SK-N-SH (cell line): ENCODE measurements around the gene BCAS3. TPM values are rescaled to one million over a fixed set of nuclear protein-coding genes. Genes with fewer than 3 reads are reported as not detected.

Experiments
- CTCF ChIA-PET: fragments of 300-600, 350-600 bp; formaldehyde crosslinking; extraction: SDS; loops from one replicate; lab custom pipeline; 2021; lab: Yijun Ruan, JAX
- POLR2A ChIA-PET: fragments of 350-600 bp; sonication (Branson Sonifier 250); formaldehyde crosslinking; extraction: SDS; loops from one replicate; lab custom pipeline; 2020; ENCODE audit warnings: antibody characterized with exemption, inconsistent platforms; lab: Yijun Ruan, JAX
- DNase-seq: peaks from one replicate; pipeline ENCODE4 v3.0.0; 2012
- H2AFZ ChIP-seq: fragments of 200-600 bp; sonication (generic); 2 replicates; pipeline ENCODE4 v1.8.1; 2016; ENCODE audit warnings: antibody characterized with exemption, mild to moderate bottlenecking, low read depth
- H3F3A ChIP-seq: fragments of 200-600 bp; sonication (generic); replicated peaks from 2 replicates; pipeline ENCODE3; 2016; ENCODE audit warnings: antibody characterized with exemption, mild to moderate bottlenecking; ENCODE audit not compliant: insufficient read depth
- H3K27ac ChIP-seq, 2 experiments: fragments of 200-500 bp in 1 of 2; fragments of 200-600 bp in 1 of 2; sonication (Bioruptor generic) in 1 of 2; sonication (generic), shearing (Covaris generic) in 1 of 2; 2 replicates each; pipeline versions ENCODE4 v1.5.1 to v1.6.1; 2014 to 2016; ENCODE audit warnings: low read depth in 2 of 2, inconsistent platforms in 1 of 2, low read length in 1 of 2, mild to moderate bottlenecking in 1 of 2, mixed read lengths in 1 of 2
- H3K27me3 ChIP-seq: fragments of 200-600 bp; sonication (generic), shearing (Covaris generic); 2 replicates; pipeline ENCODE4 v1.6.1; 2016; ENCODE audit warnings: mixed run types; ENCODE audit not compliant: insufficient read depth
- H3K36me3 ChIP-seq, 2 experiments: fragments of 200-500 bp in 1 of 2; fragments of 200-600 bp in 1 of 2; sonication (Bioruptor generic) in 1 of 2; sonication (generic) in 1 of 2; replicated peaks in 1 of 2; 2 replicates each; pipeline versions ENCODE3 to v1.5.1; 2014 to 2016; ENCODE audit warnings: low read length in 1 of 2, mild to moderate bottlenecking in 1 of 2; ENCODE audit not compliant: insufficient read depth in 2 of 2, control insufficient read depth in 1 of 2
- H3K4me1 ChIP-seq, 2 experiments: fragments of 200-500 bp in 1 of 2; fragments of 200-600 bp in 1 of 2; sonication (Bioruptor generic) in 1 of 2; sonication (generic), shearing (Covaris generic) in 1 of 2; 2 replicates each; pipeline versions ENCODE4 v1.5.1 to v1.6.1; 2014 to 2016; ENCODE audit warnings: low read depth in 1 of 2, low read length in 1 of 2, mixed run types in 1 of 2; ENCODE audit not compliant: insufficient read depth in 2 of 2, control insufficient read depth in 1 of 2
- H3K4me2 ChIP-seq: fragments of 200-600 bp; sonication (generic), shearing (Covaris generic); 2 replicates; pipeline ENCODE4 v1.6.1; 2017; ENCODE audit warnings: mixed run types
- H3K4me3 ChIP-seq, 2 experiments: fragments of 200-500 bp in 1 of 2; fragments of 200-600 bp in 1 of 2; sonication (Bioruptor generic) in 1 of 2; sonication (generic), shearing (Covaris generic) in 1 of 2; 2 replicates each; pipeline versions ENCODE4 v1.5.1 to v1.8.1; 2014 to 2016; ENCODE audit warnings: low read depth in 2 of 2, inconsistent platforms in 1 of 2, low read length in 1 of 2, mild to moderate bottlenecking in 1 of 2, mixed read lengths in 1 of 2, moderate library complexity in 1 of 2
- H3K79me2 ChIP-seq: fragments of 200-600 bp; sonication (generic); 2 replicates; pipeline ENCODE4 v1.8.1; 2017; ENCODE audit warnings: mild to moderate bottlenecking; ENCODE audit not compliant: insufficient read depth
- H3K9ac ChIP-seq: fragments of 200-600 bp; sonication (generic); 2 replicates; pipeline ENCODE4 v1.6.1; 2017; ENCODE audit warnings: mixed run types
- H3K9me2 ChIP-seq: fragments of 200-600 bp; sonication (generic); 2 replicates; pipeline ENCODE4 v1.6.1; 2017; ENCODE audit warnings: mixed run types
- H3K9me3 ChIP-seq: fragments of 200-600 bp; sonication (generic); 2 replicates; pipeline ENCODE4 v1.6.1; 2017; ENCODE audit warnings: mixed run types, mild to moderate bottlenecking, moderate library complexity
- H4K20me1 ChIP-seq: fragments of 200-600 bp; sonication (generic); 2 replicates; pipeline ENCODE4 v1.6.1; 2017; ENCODE audit warnings: mild to moderate bottlenecking, mixed run types; ENCODE audit not compliant: insufficient read depth
- ELF1 ChIP-seq: IDR thresholded peaks from 2 replicates; pipeline ENCODE4 v1.4.0; 2012
- EP300 ChIP-seq, 2 experiments: IDR thresholded peaks; 2 replicates each; pipeline versions ENCODE4 v1.4.0 to v1.6.1; 2012; ENCODE audit warnings: borderline replicate concordance in 1 of 2, low read depth in 1 of 2, low read length in 1 of 2
- FOSL2 ChIP-seq: IDR thresholded peaks from 2 replicates; pipeline ENCODE4 v1.4.0; 2012; ENCODE audit warnings: low read depth, mild to moderate bottlenecking, moderate library complexity, borderline replicate concordance
- GABPA ChIP-seq: IDR thresholded peaks from 2 replicates; pipeline ENCODE4 v1.4.0; 2012; ENCODE audit warnings: low read depth, mild to moderate bottlenecking
- GATA2 ChIP-seq: sonication (generic); formaldehyde crosslinking; IDR thresholded peaks from 2 replicates; pipeline ENCODE4 v1.5.0; 2020; ENCODE audit warnings: mild to moderate bottlenecking, missing genetic modification reagents
- JUND ChIP-seq: IDR thresholded peaks from 2 replicates; pipeline ENCODE4 v1.4.0; 2012
- MEF2A ChIP-seq: IDR thresholded peaks from 2 replicates; pipeline ENCODE4 v1.4.0; 2012; ENCODE audit warnings: low read depth, borderline replicate concordance
- MXI1 ChIP-seq: IDR thresholded peaks from 2 replicates; pipeline ENCODE4 v1.6.1; 2012; ENCODE audit warnings: mild to moderate bottlenecking, low read depth, low read length, improper control_type of control experiment
- NFIC ChIP-seq: IDR thresholded peaks from 2 replicates; pipeline ENCODE4 v1.4.0; 2012; ENCODE audit warnings: borderline replicate concordance
- RFX5 ChIP-seq: IDR thresholded peaks from 2 replicates; pipeline ENCODE4 v1.6.1; 2012; ENCODE audit warnings: mild to moderate bottlenecking, improper control_type of control experiment, low read length
- RXRA ChIP-seq: IDR thresholded peaks from 2 replicates; pipeline ENCODE4 v1.4.0; 2012; ENCODE audit warnings: low read depth, mild to moderate bottlenecking, borderline replicate concordance
- SIN3A ChIP-seq: IDR thresholded peaks from 2 replicates; pipeline ENCODE4 v1.6.1; 2012; ENCODE audit warnings: low read depth, mild to moderate bottlenecking, low read length, moderate library complexity, borderline replicate concordance
- SMC3 ChIP-seq: IDR thresholded peaks from 2 replicates; pipeline ENCODE4 v1.6.1; 2012; ENCODE audit warnings: low read depth, low read length, improper control_type of control experiment
- TCF12 ChIP-seq: IDR thresholded peaks from 2 replicates; pipeline ENCODE4 v1.4.0; 2012
- YY1 ChIP-seq: IDR thresholded peaks from 2 replicates; pipeline ENCODE4 v1.4.0; 2012; ENCODE audit warnings: low read depth, mild to moderate bottlenecking
- WGBS: methylation state at CpG from one replicate; pipeline ENCODE4 v1.1.6; 2017; ENCODE audit warnings: low lambda C conversion rate; 5-methylcytosine and 5-hydroxymethylcytosine counted together
- polyA plus RNA-seq, 3 experiments: library from polyadenylated mRNA; depleted of rRNA; stranded (reverse); fragments of >200 nt; gene quantifications; 2 replicates each; pipeline ENCODE4 v1.2.3, GENCODE V29; 2012
- TF ChIP-seq, protein P1 (sequence below): fragments of 150-350 bp; IDR thresholded peaks from 2 replicates; pipeline ENCODE4 v1.6.1; 2017; ENCODE audit warnings: antibody characterized with exemption, low read length, low read depth, borderline replicate concordance
- TF ChIP-seq, protein P2 (sequence below): IDR thresholded peaks from 2 replicates; pipeline ENCODE4; 2012
- TF ChIP-seq, protein P3 (sequence below): IDR thresholded peaks from 2 replicates; pipeline ENCODE4 v1.4.0; 2012; ENCODE audit warnings: low read depth
- TF ChIP-seq, protein P4 (sequence below): fragments of 150-350 bp; IDR thresholded peaks from 2 replicates; pipeline ENCODE4 v1.6.1; 2016; ENCODE audit warnings: mild to moderate bottlenecking, low read depth, low read length
- TF ChIP-seq, protein P5 (sequence below): IDR thresholded peaks from 2 replicates; pipeline ENCODE4 v1.4.0; 2012; ENCODE audit warnings: low read depth, borderline replicate concordance

Gene BCAS3
- polyA plus RNA-seq, 1 of the 3 experiments (the other 2 are of a cell fraction) = 5.9 TPM

DNA sequence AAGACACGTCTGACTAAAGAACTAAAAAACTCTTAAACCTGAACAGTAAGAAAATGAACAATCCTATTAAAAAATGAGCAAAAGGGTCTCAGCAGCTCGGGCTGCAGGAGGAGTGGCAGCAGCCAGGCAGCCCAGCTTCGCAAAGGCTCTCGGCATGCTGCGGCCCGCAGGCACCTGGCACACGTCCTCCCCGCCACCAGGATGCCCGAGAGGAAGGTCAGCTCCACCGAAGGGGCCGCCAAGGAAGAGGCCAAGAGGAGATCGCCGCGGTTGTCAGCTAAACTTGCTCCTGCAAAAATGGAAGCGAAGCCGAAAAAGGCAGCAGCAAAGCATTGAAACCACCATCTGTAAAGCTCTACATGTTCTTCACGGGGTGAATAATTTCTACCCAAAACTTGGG lies 173.5 kb downstream of the BCAS3 start:
- Histone ChIP-seq H3K27me3 (no peaks in the 10 kb centered on the region), H3K4me3 (no peak overlapping the region), H3K9me3 (no peaks in the 10 kb centered on the region), H3K4me1 (no peaks in the 10 kb centered on the region), H3K79me2 (no peaks in the 10 kb centered on the region), H3K36me3 (no peaks in the 10 kb centered on the region), H3K9ac (no peak overlapping the region), H3K4me2 (no peak overlapping the region), H3K9me2 (no peaks in the 10 kb centered on the region), H3K27ac (no peak overlapping the region), H3F3A (no peaks in the 10 kb centered on the region), H2AFZ (no peak overlapping the region), H4K20me1 (no peaks in the 10 kb centered on the region)
- ChIA-PET CTCF (interaction anchor here (0.6 to 1.2 kb wide), 3 partner anchors 13 to 385 kb away, joined by 3 read pairs; no protein-coding TSS in a partner anchor), POLR2A (no interaction called here)
- WGBS = 90% methylated on average over 17 of the region's 17 CpGs
- TF ChIP-seq RFX5 (no peak), JUND (no peak), YY1 (no peak), RXRA (no peak), MXI1 (no peak), SIN3A (no peak), FOSL2 (no peak), SMC3 (no peak), ELF1 (no peak), MEF2A (no peak), TCF12 (no peak), EP300 (IDR thresholded peaks at IDR 0.05; ENCODE audit: borderline replicate concordance in 1 of 2, low read depth in 1 of 2, low read length in 1 of 2) (no peak), NFIC (no peak), GABPA (no peak), GATA2 (CRISPR knock-in tag) (no peak)
- TF ChIP-seq, protein P1, sequence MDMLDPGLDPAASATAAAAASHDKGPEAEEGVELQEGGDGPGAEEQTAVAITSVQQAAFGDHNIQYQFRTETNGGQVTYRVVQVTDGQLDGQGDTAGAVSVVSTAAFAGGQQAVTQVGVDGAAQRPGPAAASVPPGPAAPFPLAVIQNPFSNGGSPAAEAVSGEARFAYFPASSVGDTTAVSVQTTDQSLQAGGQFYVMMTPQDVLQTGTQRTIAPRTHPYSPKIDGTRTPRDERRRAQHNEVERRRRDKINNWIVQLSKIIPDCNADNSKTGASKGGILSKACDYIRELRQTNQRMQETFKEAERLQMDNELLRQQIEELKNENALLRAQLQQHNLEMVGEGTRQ = no peak
- TF ChIP-seq, protein P2, sequence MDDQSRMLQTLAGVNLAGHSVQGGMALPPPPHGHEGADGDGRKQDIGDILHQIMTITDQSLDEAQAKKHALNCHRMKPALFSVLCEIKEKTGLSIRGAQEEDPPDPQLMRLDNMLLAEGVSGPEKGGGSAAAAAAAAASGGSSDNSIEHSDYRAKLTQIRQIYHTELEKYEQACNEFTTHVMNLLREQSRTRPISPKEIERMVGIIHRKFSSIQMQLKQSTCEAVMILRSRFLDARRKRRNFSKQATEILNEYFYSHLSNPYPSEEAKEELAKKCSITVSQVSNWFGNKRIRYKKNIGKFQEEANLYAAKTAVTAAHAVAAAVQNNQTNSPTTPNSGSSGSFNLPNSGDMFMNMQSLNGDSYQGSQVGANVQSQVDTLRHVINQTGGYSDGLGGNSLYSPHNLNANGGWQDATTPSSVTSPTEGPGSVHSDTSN = no peak
- TF ChIP-seq, protein P3, sequence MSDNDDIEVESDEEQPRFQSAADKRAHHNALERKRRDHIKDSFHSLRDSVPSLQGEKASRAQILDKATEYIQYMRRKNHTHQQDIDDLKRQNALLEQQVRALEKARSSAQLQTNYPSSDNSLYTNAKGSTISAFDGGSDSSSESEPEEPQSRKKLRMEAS = no peak
- TF ChIP-seq, protein P4, sequence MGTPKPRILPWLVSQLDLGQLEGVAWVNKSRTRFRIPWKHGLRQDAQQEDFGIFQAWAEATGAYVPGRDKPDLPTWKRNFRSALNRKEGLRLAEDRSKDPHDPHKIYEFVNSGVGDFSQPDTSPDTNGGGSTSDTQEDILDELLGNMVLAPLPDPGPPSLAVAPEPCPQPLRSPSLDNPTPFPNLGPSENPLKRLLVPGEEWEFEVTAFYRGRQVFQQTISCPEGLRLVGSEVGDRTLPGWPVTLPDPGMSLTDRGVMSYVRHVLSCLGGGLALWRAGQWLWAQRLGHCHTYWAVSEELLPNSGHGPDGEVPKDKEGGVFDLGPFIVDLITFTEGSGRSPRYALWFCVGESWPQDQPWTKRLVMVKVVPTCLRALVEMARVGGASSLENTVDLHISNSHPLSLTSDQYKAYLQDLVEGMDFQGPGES = no peak
- TF ChIP-seq, protein P5, sequence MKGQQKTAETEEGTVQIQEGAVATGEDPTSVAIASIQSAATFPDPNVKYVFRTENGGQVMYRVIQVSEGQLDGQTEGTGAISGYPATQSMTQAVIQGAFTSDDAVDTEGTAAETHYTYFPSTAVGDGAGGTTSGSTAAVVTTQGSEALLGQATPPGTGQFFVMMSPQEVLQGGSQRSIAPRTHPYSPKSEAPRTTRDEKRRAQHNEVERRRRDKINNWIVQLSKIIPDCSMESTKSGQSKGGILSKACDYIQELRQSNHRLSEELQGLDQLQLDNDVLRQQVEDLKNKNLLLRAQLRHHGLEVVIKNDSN = no peak
- DNase-seq = peak; percentile 11
